OCI-M1 (cell line): ENCODE measurements around the gene IQSEC1.

ENCODE experiments used
- DNase-seq: peaks from one replicate; lab custom pipeline; 2025; lab: John Stamatoyannopoulos, UW

IQSEC1 gene

DNA sequence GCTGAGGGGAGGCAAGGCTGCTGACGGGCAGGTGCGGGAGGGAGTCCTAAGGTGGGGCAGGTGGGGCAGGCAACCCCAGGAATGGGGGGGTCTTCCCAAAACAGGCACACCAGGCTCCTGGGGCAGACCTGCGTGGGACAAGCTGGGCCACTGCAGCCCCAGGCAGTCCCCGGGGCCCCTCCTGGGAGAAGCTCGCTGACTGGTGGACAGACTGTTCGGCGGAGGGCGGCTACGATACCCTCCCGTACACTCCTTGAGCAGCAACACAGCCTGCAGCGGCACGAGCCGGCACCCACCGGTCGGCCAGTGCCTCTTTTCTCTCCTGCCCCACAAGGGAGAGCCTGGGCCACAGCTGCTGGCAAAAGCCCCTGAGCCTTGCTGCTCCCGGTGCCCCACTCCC, 165.9 kb downstream of the IQSEC1 start:
- DNase-seq: no peak

DNA sequence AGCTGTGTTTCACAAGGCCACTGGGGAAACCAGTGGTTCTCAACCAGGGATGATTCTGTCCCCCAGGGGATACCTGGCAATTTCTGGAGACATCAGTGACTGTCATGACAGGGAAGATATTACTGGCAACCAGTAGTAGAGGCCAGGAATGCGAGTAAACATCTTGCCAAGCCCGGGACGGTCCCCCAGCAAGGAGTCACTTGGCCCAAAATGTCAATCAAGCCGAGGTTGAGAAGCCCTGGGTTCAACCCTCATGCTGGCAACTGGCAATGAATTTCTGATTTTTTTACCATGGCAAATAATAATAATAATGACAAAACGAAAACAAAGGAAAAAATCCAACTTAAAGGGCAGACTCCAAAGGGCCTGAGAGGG, 166.3 kb downstream of the IQSEC1 start:
- no peak for DNase-seq

DNA sequence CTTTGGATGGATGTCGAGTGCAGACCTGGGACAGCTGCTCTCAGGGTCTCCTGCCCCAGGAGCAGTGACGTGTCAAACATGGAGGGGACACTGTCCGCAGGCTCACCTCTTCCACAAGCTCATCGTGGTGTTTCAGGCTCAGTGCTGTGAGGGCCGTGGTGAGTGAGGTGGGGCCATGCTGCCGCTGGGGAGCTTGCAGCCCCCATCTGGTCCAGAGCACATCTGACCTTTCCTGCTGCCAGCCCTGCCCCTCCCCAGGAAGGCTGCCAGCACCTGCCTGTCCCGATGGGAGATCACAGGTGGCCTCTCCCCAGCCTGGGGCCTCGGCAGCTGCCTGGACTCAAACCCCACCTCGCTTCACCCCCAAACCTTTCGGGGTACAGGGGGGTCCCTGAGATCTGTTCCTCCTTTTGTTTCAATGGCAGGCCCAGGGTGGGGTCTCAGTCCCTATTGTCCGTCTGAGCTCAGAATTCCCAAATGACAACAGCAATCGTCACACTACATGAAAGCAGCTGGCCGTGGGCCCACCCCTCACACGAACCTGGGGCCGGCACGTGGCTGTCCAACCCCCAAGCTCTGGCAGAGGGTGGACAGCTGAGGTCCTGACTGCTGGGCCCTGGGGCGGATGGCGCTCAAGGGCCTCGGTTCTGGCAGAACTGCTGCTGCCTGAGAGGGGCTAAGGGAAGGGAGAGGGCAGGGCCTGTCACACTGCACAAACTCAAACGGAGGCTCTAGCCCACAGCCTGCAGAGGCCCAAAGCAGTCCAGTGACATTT, 166.9 kb downstream of the IQSEC1 start:
- no peak for DNase-seq

DNA sequence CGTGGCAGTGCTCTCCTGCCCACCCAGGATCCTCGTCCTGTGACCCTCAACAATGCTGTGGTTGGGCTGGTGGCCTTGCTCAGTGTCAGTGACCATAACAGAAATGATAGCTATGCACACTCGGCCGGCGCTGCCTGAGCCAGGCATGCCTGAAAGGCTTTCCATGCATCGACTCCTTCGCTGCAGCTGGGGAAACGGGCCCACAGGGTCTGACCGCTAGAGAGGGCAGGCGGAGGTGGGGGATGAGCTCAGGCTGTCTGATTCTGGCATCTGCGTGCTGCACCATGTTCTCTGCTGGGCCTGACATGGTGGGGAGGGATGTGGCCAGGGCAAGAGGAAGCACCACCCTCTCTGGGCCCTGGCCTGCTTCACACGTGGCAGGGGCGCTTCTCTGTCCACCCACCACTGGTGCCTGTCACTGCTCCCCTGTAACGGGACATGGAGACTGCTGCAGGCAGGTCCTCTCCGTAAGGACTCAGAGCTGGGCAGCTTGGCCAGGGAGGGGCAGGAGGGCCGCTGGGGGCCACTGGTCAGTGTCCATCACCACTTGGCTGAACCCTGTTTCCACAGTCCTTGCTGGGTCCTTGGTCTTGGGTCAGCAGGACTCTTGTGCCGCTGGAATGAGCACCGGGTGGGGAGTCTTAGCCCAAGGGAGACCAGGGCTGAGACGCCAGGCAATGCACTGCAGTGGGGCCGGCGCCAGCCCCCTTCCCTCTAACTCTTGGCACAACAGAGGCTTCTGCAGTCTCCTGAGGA, 167.7 kb downstream of the IQSEC1 start:
- DNase-seq: no peak

GRCh38 chr3:12904951-12905315, 168.3 kb downstream of the IQSEC1 start:
- DNase-seq: no peak

- DNase-seq: no peak
Observed at GRCh38 chr3:12903881-12904280, 169.3 kb downstream of the IQSEC1 start.

- no peak for DNase-seq
Observed at GRCh38 chr3:12903000-12903800, 170.0 kb downstream of the IQSEC1 start.

GRCh38 chr3:12902181-12902999, 170.8 kb downstream of the IQSEC1 start:
- DNase-seq: no peak

- DNase-seq: no peak
Observed at GRCh38 chr3:12901623-12902045, 171.6 kb downstream of the IQSEC1 start.

DNA sequence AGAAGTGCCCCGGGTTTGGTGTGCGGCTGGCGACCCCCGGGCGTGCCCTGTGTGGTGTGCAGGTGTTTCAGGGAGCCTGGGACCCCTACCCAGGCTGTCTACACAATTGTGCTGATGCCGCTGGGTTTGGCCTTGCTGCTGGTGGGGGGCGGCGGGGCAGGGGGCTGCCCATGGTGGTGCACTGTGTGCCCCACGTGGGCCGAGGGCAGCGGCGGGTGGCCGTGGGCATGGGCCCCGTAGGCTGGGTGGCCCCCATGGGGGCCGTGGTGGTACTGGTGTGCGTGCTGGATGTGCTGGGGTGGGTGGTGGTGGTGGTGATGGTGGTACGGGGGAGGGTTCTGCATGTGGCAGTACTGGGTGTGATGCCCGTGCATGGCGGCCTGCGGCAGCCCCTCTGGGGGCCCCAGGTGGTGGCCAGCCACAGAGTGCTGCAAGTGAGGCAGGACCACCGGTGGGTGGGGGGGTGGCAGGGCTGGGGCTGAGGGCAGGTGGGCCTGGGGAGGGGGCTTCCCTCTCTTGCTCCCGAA, 172.3 kb downstream of the IQSEC1 start:
- DNase-seq: no peak

- no peak for DNase-seq
Observed at GRCh38 chr3:12898965-12899755, 174.1 kb downstream of the IQSEC1 start.

- DNase-seq: no peak
Observed at GRCh38 chr3:12898290-12898964, 174.8 kb downstream of the IQSEC1 start.

DNA sequence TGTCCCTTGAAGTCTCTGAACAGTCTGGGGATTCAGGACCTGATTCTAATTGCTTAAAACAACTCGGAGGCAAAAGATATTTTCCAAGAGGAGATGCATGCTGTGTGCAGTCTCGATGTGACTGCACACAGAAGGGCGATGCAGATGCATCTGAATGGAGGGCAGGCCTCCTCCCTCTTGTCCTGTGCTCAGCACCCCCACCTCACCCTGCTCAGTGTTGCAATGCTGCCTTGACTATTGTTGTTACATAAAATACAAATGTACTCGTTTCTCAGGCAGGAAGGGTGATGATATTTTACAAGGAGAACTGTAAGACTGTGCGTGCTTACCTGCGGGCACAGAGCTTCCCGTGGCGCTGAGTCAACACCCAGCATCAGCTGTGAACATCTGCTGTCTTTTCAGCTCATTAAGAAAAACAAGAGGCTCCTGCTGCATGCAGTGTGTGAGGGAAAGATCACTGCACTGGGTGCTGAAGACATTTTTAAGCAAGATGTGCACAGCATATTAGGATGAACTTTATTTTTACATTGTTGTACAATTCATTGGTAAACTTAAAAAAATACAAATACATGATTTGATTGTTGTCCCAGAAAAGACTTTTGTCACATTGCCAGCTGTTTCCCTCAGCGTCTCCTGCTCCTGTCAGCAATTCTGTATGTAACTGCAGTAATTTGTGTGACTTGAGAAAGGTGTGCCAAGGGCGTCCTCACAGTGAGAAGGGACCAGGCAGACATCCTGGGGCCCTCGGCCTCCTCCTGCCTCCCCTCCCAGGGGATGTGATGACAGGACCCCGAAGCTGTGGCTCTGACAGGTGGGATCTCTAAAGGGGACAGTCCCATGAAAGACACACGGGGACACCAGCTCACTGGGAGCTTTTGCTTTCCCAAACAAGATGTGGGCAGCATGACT, 175.6 kb downstream of the IQSEC1 start:
- DNase-seq: no peak

DNA sequence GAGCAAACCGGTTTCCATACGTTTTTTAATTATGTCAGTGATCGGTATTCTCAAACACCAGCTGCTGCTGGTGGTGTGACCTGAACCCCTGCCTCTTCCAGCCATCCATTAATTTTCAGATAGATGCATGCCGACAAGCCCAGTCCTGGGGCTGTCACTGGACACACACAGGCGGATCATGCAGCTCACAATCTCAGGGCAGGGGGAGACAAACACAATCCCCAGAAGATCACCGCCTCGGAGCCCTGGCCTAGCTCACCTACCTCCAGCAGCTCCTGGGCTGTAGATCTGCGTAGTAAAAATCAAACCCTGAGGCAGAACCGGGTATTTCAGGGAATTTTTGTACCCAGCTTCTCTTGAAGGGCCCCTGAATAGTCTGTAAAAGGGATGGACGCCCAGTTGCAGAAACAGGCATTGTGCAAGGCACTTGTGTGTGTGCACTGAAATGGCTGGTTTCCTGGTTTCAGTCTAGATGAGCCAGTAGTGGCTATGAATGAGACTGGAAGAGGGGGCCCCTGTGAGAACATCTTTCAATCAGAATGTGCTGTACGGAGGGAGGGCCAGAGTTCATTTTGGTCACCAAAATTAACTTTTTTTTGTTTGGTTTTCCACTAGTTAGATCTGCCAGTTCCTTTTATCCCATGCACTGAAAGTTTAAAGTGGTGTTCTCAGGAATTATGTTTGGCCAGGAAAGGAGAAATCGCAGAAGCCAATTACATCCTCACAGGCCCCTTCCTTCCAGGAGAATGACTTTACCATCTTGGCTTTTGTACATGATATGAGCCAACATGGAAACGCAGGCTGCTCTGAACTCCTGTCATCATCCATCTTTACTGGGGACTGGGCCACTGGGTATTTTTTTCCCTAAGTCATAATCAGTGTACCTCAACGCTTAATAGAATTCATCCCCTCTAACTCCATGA, 176.9 kb downstream of the IQSEC1 start:
- DNase-seq: no peak

- no peak for DNase-seq
Observed at GRCh38 chr3:12895391-12896062, 177.7 kb downstream of the IQSEC1 start.

GRCh38 chr3:12894629-12895028, 178.6 kb downstream of the IQSEC1 start:
- no peak for DNase-seq

- DNase-seq: no peak
Observed at GRCh38 chr3:12893852-12894251, 179.4 kb downstream of the IQSEC1 start.
